D721Med (cell line): Measurements from ENCODE around the gene PPP2R1B.

Experiments
- DNase-seq: peaks from one replicate; pipeline ENCODE4 v3.0.0; 2011; ENCODE audit warnings: low spot score; ENCODE audit not compliant: insufficient read length
- FAIRE-seq: peaks from 2 replicates; lab custom pipeline; 2011; peaks lifted over from hg19 to GRCh38; lab: Jason Lieb, UNC
- CTCF ChIP-seq: IDR thresholded peaks from 2 replicates; pipeline ENCODE4 v1.5.1; 2012; ENCODE audit warnings: mild to moderate bottlenecking, control low read depth; ENCODE audit not compliant: insufficient read depth; ENCODE audit errors: missing control alignments

The PPP2R1B gene

GRCh38 chr11:111703576-111703975 is 62.6 kb downstream of the PPP2R1B start:
- no peak for DNase-seq
- TF ChIP-seq CTCF, result no peak
- FAIRE-seq, result no peak

- TF ChIP-seq CTCF, result no peak
- no peak for DNase-seq
- no peak for FAIRE-seq
Observed at GRCh38 chr11:111702623-111703022, 63.6 kb downstream of the PPP2R1B start.

GRCh38 chr11:111700162-111700561 is 66.0 kb downstream of the PPP2R1B start:
- DNase-seq, result no peak
- no peak for FAIRE-seq
- TF ChIP-seq CTCF, result no peak

GRCh38 chr11:111699579-111700156 is 66.5 kb downstream of the PPP2R1B start:
- FAIRE-seq (no peak), DNase-seq (no peak)
- no peak for TF ChIP-seq CTCF

GRCh38 chr11:111698852-111699559 is 67.2 kb downstream of the PPP2R1B start:
- no peak for TF ChIP-seq CTCF
- DNase-seq, result no peak
- FAIRE-seq, result no peak

GRCh38 chr11:111697933-111698371 is 68.2 kb downstream of the PPP2R1B start:
- DNase-seq, result no peak
- no peak for TF ChIP-seq CTCF
- FAIRE-seq, result no peak

GRCh38 chr11:111696556-111696955 is 69.6 kb downstream of the PPP2R1B start:
- DNase-seq, result no peak
- FAIRE-seq, result no peak
- TF ChIP-seq CTCF, result no peak
